ENCODE results near the gene VAMP2.

VAMP2 gene

DNA sequence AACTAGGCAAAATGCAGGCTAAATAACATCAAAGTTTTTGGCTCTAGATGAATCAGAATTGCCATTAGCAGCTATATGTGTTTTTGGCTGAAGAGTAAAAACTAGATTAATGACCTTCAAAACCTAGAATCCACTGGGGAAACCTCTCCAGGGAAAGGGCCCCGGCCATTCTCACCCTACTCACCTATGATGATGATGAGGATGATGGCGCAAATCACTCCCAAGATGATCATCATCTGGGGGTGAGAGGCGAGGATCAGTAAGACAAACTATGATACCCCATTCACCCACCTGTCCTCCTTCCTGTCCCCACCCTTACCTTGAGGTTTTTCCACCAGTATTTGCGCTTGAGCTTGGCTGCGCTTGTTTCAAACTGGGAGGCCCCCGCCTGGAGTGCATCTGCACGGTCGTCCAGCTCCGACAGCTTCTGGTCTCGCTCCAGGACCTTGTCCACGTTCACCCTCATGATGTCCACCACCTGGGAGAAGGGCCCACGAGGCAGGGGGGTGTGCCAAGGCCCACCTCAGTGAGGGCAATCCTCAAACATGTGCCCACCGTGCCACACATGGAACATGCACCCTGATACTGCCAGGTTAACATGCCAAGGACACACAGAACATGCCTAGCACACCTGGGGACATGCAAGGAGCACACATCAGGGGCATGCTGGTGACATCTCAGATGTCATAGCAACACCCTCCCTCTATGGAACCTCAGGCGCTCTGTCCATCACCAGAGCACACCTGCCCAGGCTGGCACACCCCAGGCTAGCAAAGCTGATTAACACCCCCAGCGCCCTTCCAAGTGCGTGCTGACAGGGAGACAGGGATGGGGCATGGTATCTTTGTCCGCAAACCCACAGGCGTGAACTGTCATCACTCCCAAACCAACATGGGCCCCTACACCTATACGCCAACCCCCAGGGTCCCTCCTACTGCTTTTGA lies 1.2 kb downstream of the VAMP2 start:
- Histone ChIP-seq H3K4me3 (IDR thresholded peaks at IDR 0.05; ENCODE audit: insufficient read depth, low read depth, low read length) (no peak overlapping the region), H3K4me1 (ENCODE audit: low read depth, poor library complexity, severe bottlenecking) (no peaks in the 10 kb centered on the region), H3K4me2 (peak overlapping the region; percentile 29; the same call in 1 of the 2 replicates), H3K27ac (no peak overlapping the region), H4K20me1 (ENCODE audit: insufficient read depth) (no peaks in the 10 kb centered on the region), H3K79me2 (ENCODE audit: insufficient read depth, low read depth) (no peaks in the 10 kb centered on the region), H3K9ac (peak overlapping the region; percentile 64; the same call in 1 of the 2 replicates), H3K36me3 (ENCODE audit: insufficient read depth) (no peaks in the 10 kb centered on the region), H2AFZ (ENCODE audit: low read depth) (no peak overlapping the region), H3K27me3 (ENCODE audit: insufficient read depth, low read depth) (no peaks in the 10 kb centered on the region)
- TF ChIP-seq, protein P1, sequence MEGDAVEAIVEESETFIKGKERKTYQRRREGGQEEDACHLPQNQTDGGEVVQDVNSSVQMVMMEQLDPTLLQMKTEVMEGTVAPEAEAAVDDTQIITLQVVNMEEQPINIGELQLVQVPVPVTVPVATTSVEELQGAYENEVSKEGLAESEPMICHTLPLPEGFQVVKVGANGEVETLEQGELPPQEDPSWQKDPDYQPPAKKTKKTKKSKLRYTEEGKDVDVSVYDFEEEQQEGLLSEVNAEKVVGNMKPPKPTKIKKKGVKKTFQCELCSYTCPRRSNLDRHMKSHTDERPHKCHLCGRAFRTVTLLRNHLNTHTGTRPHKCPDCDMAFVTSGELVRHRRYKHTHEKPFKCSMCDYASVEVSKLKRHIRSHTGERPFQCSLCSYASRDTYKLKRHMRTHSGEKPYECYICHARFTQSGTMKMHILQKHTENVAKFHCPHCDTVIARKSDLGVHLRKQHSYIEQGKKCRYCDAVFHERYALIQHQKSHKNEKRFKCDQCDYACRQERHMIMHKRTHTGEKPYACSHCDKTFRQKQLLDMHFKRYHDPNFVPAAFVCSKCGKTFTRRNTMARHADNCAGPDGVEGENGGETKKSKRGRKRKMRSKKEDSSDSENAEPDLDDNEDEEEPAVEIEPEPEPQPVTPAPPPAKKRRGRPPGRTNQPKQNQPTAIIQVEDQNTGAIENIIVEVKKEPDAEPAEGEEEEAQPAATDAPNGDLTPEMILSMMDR (conservative IDR thresholded peaks at IDR 0.05; ENCODE audit: low read depth, low read length), result no peak

DNA sequence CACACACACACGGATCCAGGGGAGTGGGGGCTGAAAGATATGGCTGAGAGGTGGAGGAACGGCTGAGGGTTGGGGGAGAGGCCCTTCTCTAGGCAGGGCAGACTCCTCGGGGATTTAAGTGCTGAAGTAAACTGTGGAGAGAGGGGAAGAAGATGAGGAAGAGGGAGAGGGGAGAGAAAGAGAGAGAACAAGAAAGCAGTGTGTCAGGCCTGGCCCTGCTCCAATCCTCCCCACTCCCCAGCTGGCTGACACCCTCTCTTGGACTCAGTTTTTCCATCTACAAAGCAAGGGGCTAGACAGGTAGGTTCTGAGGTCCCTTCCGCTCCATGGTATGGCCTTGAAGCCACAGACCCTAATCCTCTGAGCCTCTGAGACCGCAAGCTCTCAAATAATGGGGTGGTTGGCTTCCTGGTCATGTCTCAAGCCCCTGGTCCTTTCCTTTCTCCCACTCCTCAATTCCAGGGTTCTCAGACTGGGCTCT lies 2.0 kb downstream of the VAMP2 start:
- Histone ChIP-seq H3K27ac (no peak overlapping the region), H3K4me1 (ENCODE audit: low read depth, poor library complexity, severe bottlenecking) (no peaks in the 10 kb centered on the region), H3K27me3 (ENCODE audit: insufficient read depth, low read depth) (no peaks in the 10 kb centered on the region), H3K9ac (no peak overlapping the region), H3K79me2 (ENCODE audit: insufficient read depth, low read depth) (no peaks in the 10 kb centered on the region), H3K36me3 (ENCODE audit: insufficient read depth) (no peaks in the 10 kb centered on the region), H2AFZ (ENCODE audit: low read depth) (no peak overlapping the region), H4K20me1 (ENCODE audit: insufficient read depth) (no peaks in the 10 kb centered on the region), H3K4me2 (no peak overlapping the region), H3K4me3 (IDR thresholded peaks at IDR 0.05; ENCODE audit: insufficient read depth, low read depth, low read length) (no peak overlapping the region)
- TF ChIP-seq, protein P1 (conservative IDR thresholded peaks at IDR 0.05; ENCODE audit: low read depth, low read length), result no peak

DNA sequence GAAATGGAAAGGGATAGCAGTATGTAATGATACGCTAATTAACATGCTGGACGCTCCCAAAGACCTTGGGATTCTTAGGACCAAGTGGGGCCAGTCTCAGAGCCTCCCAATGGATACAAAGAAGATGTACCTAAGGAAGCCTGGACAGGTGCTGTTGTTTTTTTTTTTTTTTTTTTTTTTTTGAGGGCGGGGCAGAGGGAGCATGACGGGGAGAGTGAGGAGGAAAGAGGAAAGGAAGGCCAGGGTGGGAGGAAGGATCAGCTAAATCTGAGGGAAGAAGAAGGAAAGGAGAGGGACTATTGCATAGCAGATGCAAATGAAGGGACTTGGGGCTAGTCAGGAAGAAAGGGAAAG lies 2.5 kb downstream of the VAMP2 start:
- Histone ChIP-seq H2AFZ (ENCODE audit: low read depth) (no peak overlapping the region), H3K4me2 (no peak overlapping the region), H3K27me3 (ENCODE audit: insufficient read depth, low read depth) (no peaks in the 10 kb centered on the region), H3K4me1 (ENCODE audit: low read depth, poor library complexity, severe bottlenecking) (no peaks in the 10 kb centered on the region), H3K4me3 (IDR thresholded peaks at IDR 0.05; ENCODE audit: insufficient read depth, low read depth, low read length) (no peak overlapping the region), H4K20me1 (ENCODE audit: insufficient read depth) (no peaks in the 10 kb centered on the region), H3K27ac (no peak overlapping the region), H3K9ac (no peak overlapping the region), H3K79me2 (ENCODE audit: insufficient read depth, low read depth) (no peaks in the 10 kb centered on the region), H3K36me3 (ENCODE audit: insufficient read depth) (no peaks in the 10 kb centered on the region)
- TF ChIP-seq, protein P1 (conservative IDR thresholded peaks at IDR 0.05; ENCODE audit: low read depth, low read length), result no peak

DNA sequence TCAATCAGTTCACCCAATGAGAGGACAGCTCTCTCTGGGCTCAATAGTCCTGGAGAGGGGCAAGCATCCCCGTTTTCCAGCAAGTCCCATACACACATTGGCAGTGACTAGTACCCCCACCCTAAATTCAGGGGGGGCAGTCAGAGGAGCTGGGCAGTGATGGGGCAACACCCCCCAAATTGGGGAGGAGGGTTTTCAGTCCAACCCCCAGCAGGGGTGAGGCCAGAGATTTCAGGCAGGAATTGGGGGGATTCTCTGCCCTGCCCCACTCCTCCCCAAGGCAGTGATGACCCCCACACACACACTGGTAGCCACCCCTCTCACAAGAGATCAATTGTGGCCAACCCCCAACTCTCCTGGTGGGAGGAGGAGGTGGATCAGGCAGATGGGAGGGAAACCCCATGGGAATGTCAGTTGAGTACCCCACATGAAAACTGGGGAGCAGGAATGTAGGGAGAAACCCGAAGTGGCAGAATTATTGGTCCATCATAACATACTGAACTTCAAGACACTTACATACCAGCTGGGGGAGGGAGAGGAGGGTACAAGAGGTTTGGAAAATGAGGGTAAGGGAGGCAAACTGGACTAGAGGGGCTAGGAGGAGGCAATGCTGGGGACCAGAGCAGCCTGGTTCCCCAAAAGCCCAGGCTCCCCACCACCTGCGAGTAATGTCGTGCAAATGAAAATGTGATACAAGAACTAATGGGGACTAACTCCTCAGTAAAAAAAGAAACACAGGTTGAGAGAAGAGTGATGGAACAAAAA lies 3.1 kb downstream of the VAMP2 start:
- no peaks in the 10 kb centered on the region for H3K4me1 ChIP-seq (ENCODE audit: low read depth, poor library complexity, severe bottlenecking)

More for the DNA sequence above, 3.1 kb downstream of the VAMP2 start:
- TF ChIP-seq, protein P1 (conservative IDR thresholded peaks at IDR 0.05; ENCODE audit: low read depth, low read length), result no peak
- Histone ChIP-seq H3K4me2 (no peak overlapping the region), H3K27ac (no peak overlapping the region), H3K9ac (no peak overlapping the region), H4K20me1 (ENCODE audit: insufficient read depth) (no peaks in the 10 kb centered on the region), H3K4me3 (IDR thresholded peaks at IDR 0.05; ENCODE audit: insufficient read depth, low read depth, low read length) (no peak overlapping the region), H3K79me2 (ENCODE audit: insufficient read depth, low read depth) (no peaks in the 10 kb centered on the region), H2AFZ (ENCODE audit: low read depth) (no peak overlapping the region), H3K27me3 (ENCODE audit: insufficient read depth, low read depth) (no peaks in the 10 kb centered on the region), H3K36me3 (ENCODE audit: insufficient read depth) (no peaks in the 10 kb centered on the region)

All from KMS-11 (cell line).